ENCODE measurements around the gene DNAJC12.
"Not testable (repeated sequence)": the region's sequence is repeated elsewhere in the genome, so short reads cannot be mapped to it uniquely, and the experiment has no call there.

The DNAJC12 gene

DNA sequence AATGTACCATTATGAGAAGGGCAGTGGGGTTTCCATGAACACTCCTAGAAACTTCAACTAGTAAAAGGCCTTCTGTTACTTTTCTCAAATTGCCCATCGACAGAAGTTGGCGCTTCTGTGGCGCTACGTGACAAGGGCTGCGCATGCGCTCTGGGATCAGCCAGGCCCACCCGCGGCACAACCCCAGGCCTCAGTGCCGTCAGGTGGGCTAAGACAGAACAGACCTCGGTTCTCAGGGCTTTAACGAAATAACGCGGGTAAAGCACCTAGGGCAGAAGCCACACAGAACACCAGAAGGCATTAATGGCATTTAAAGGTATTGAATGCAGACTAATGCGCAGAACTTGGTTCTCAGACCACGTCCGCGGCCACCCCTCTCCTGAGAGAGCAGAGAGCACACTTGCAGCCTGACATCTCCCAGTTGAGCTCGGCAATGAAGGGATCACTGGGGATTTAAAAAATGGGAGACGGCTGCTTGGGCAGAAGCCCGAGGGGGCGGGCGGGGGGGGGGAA, 74.4 kb downstream of the DNAJC12 start:
- peak; percentile 86 for DNase-seq

DNA sequence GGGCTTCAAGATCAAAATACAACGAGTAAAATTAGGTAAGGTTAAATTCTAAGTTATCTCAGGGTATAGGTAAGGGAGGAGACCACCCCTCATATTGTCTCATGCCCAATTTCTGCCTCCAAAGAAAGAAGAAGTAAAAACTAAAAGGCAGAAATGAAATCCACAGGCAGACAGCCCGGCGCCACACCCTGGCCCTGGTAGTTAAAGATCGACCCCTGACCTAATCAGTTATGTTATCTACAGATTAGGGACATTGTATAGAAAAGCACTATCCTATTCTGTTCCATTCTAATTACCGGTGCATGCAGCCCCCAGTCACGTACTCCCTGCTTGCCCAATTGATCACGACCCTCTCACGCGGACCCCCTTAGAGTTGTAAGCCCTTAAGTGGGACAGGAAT, 75.4 kb downstream of the DNAJC12 start:
- DNase-seq = not testable (repeated sequence)

DNA sequence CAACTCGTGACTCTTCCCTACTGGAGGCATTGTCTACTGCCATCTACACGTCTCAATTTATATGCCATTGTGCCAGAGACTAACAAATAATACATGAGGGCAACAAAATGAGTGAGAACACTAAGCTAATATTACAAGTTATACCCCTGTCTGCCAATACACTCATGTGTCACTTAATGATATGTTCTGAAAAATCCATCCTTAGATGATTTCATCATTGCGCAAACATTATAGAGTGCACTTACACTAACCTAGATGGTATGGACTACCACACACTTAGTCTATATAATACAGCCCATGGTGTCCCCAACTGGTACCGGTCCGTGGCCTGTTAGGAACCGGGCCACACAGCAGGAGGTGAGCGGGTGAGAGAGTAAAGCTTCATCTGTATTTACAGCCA, 77.7 kb downstream of the DNAJC12 start:
- DNase-seq = no peak
